Measurements from ENCODE around the gene NUAK2. TPM values are rescaled to one million over a fixed set of nuclear protein-coding genes. Genes with fewer than 3 reads are reported as not detected.

The NUAK2 gene
- polyA plus RNA-seq, 1 experiment, result 7.0 TPM

DNA sequence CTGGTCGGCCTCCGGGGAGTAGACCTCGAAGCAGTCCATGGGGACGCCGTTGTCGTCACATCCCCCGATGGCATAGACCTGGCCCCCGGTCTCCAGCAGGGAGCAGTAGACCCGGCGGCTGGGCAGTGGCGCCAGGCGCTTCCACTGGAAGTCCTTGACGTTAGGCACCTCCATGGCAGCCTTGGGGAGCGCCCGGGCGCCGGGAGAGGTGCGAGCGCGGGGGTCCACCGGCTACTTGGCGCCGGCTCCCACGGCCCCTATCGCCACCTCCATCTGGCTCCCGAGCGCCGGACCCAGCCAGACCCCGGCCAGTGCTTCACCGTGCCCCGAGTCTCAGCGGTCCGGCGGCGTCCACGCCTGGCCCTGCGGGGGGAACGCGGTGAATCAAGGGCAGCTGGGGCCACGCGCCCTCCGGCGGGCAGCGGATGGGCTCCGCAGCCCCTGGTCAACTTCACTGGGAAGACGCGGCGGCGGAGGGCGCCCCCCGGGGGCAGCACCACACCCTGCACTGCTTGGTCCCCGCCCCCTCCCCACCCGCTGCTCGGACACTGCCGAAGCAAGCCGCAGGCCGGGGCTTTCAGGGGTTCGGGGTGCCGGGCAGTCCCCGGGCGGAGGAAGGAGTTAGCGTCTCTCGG lies 22.0 kb upstream of the NUAK2 start:
- no peak for DNase-seq (ENCODE audit: low read depth, low spot score)
- ChIA-PET POLR2A (no interaction called here), CTCF (interaction anchor here (0.9 to 1.6 kb wide), 2 partner anchors 8 to 10 kb away, joined by 3 to 9 read pairs; no protein-coding TSS in a partner anchor)
- Histone ChIP-seq H3K9me3 (ENCODE audit: control insufficient read depth, insufficient read depth, low read length) (peaks cover 4% of the 10 kb centered on the region; the same call in 1 of the 2 replicates), H3K27ac (ENCODE audit: low read depth, low read length) (no peak overlapping the region), H3K4me3 (ENCODE audit: low read depth, low read length) (peak overlapping the region; percentile 37), H3K27me3 (ENCODE audit: control insufficient read depth, insufficient read depth, low read length) (peaks cover 66% of the 10 kb centered on the region)
- peak; percentile 19 for TF ChIP-seq CTCF (IDR thresholded peaks at IDR 0.05; ENCODE audit: low read depth, low read length)

- no peak for DNase-seq (ENCODE audit: low read depth, low spot score)
- POLR2A ChIA-PET, result no interaction called here
- CTCF ChIA-PET, result interaction anchor here (1.0 kb wide), 1 partner anchor 11 kb away, joined by 5 read pairs; no protein-coding TSS in a partner anchor
- peaks cover 4% of the 10 kb centered on the region; the same call in 1 of the 2 replicates for H3K9me3 ChIP-seq (ENCODE audit: control insufficient read depth, insufficient read depth, low read length)
- no peak overlapping the region for H3K27ac ChIP-seq (ENCODE audit: low read depth, low read length)
- H3K27me3 ChIP-seq (ENCODE audit: control insufficient read depth, insufficient read depth, low read length), result peaks cover 67% of the 10 kb centered on the region
- H3K4me3 ChIP-seq (ENCODE audit: low read depth, low read length), result no peak overlapping the region
- no peak for TF ChIP-seq CTCF (IDR thresholded peaks at IDR 0.05; ENCODE audit: low read depth, low read length)
Measured at GRCh38 chr1:205342986-205343385, 21.4 kb upstream of the NUAK2 start.

- no peak for DNase-seq (ENCODE audit: low read depth, low spot score)
- CTCF ChIA-PET, result interaction anchor here (0.5 to 2.2 kb wide), 2 partner anchors 112 to 184 kb away, joined by 5 to 7 read pairs; no protein-coding TSS in a partner anchor
- no peak overlapping the region for H3K27ac ChIP-seq (ENCODE audit: low read depth, low read length)
- no peak overlapping the region for H3K4me3 ChIP-seq (ENCODE audit: low read depth, low read length)
- no peak for TF ChIP-seq CTCF (IDR thresholded peaks at IDR 0.05; ENCODE audit: low read depth, low read length)
- POLR2A ChIA-PET, result no interaction called here
- H3K27me3 ChIP-seq (ENCODE audit: control insufficient read depth, insufficient read depth, low read length), result peaks cover 66% of the 10 kb centered on the region
- peaks cover 4% of the 10 kb centered on the region; the same call in 1 of the 2 replicates for H3K9me3 ChIP-seq (ENCODE audit: control insufficient read depth, insufficient read depth, low read length)
Measured at GRCh38 chr1:205340676-205341075, 19.1 kb upstream of the NUAK2 start.

- ChIA-PET POLR2A (no interaction called here), CTCF (interaction anchor here (1.3 to 5.8 kb wide), 3 partner anchors 14 to 185 kb away, joined by 5 to 54 read pairs (median 5); no protein-coding TSS in a partner anchor)
- no peak for TF ChIP-seq CTCF (IDR thresholded peaks at IDR 0.05; ENCODE audit: low read depth, low read length)
- peaks cover 63% of the 10 kb centered on the region for H3K27me3 ChIP-seq (ENCODE audit: control insufficient read depth, insufficient read depth, low read length)
- no peak overlapping the region for H3K27ac ChIP-seq (ENCODE audit: low read depth, low read length)
- no peak for DNase-seq (ENCODE audit: low read depth, low spot score)
- peaks cover 4% of the 10 kb centered on the region; the same call in 1 of the 2 replicates for H3K9me3 ChIP-seq (ENCODE audit: control insufficient read depth, insufficient read depth, low read length)
- no peak overlapping the region for H3K4me3 ChIP-seq (ENCODE audit: low read depth, low read length)
Measured at GRCh38 chr1:205339717-205340116, 18.2 kb upstream of the NUAK2 start.

GRCh38 chr1:205339197-205339702 lies 17.7 kb upstream of the NUAK2 start:
- Histone ChIP-seq H3K27me3 (ENCODE audit: control insufficient read depth, insufficient read depth, low read length) (peaks cover 59% of the 10 kb centered on the region), H3K27ac (ENCODE audit: low read depth, low read length) (no peak overlapping the region), H3K4me3 (ENCODE audit: low read depth, low read length) (no peak overlapping the region), H3K9me3 (ENCODE audit: control insufficient read depth, insufficient read depth, low read length) (peaks cover 4% of the 10 kb centered on the region; the same call in 1 of the 2 replicates)
- no peak for DNase-seq (ENCODE audit: low read depth, low spot score)
- POLR2A ChIA-PET, result no interaction called here
- CTCF ChIA-PET, result interaction anchor here (1.3 to 5.8 kb wide), 3 partner anchors 15 to 185 kb away, joined by 5 to 54 read pairs (median 5); no protein-coding TSS in a partner anchor
- no peak for TF ChIP-seq CTCF (IDR thresholded peaks at IDR 0.05; ENCODE audit: low read depth, low read length)

All from AG04450 (cell line).